GM12878 (cell line): ENCODE data around the gene B4GALT4. TPM values are rescaled to one million over a fixed set of nuclear protein-coding genes. Genes with fewer than 3 reads are reported as not detected.

Source experiments
- ATAC-seq: fragments of 200-7000 bp; cut with Tn5 transposase; 3 replicates; pipeline ENCODE4 v1.9.1; 2020; ENCODE audit warnings: mild to moderate bottlenecking, moderate library complexity
- BruUV-seq: library from RNA; stranded (reverse); fragments of 400-500 nt; replicated peaks from 2 replicates; lab custom pipeline; 2021; lab: Mats Ljungman, UMichigan
- CTCF ChIA-PET: fragments of 300-600 bp; sonication (Branson Sonifier 250); formaldehyde crosslinking; extraction: SDS; loops from one replicate; lab custom pipeline; 2021; ENCODE audit warnings: inconsistent platforms; lab: Yijun Ruan, JAX
- POLR2A ChIA-PET: fragments of 350-600 bp; formaldehyde crosslinking; extraction: SDS; loops from one replicate; lab custom pipeline; 2021; ENCODE audit warnings: inconsistent platforms; lab: Charles Lee
- RAD21 ChIA-PET: fragments of 300-600 bp; sonication (Branson Sonifier 250); formaldehyde crosslinking; loops from one replicate; lab custom pipeline; 2023; ENCODE audit warnings: antibody characterized with exemption; ENCODE audit not compliant: unreplicated experiment; lab: Charles Lee
- SMC1A ChIA-PET: fragments of 300-600 bp; sonication (Branson Sonifier 250); formaldehyde crosslinking; loops from one replicate; lab custom pipeline; 2023; ENCODE audit not compliant: unreplicated experiment, uncharacterized antibody; lab: Charles Lee
- DNase-seq: peaks from one replicate; pipeline ENCODE4 v3.0.0-alpha.2; 2011; ENCODE audit warnings: low read depth, low spot score
- FAIRE-seq: peaks from 3 replicates; lab custom pipeline; 2011; peaks lifted over from hg19 to GRCh38; lab: Jason Lieb, UNC
- H2AFZ ChIP-seq: 2 replicates; pipeline ENCODE4 v1.6.0; 2011; ENCODE audit warnings: low read depth, low read length, control low read depth; ENCODE audit not compliant: control insufficient read depth
- H3K27ac ChIP-seq: 2 replicates; pipeline ENCODE4 v1.5.1; 2011; ENCODE audit warnings: control low read depth; ENCODE audit not compliant: control insufficient read depth, insufficient read depth
- H3K27me3 ChIP-seq, 2 experiments: replicated peaks in 1 of 2; 2 replicates each; pipeline versions ENCODE4 v1.6.0 to v1.6.1; 2011; ENCODE audit warnings: low read length in 1 of 2; ENCODE audit not compliant: control insufficient read depth in 2 of 2, insufficient read depth in 2 of 2
- H3K36me3 ChIP-seq, 2 experiments: 2 replicates each; pipeline ENCODE4 v1.5.1; 2011; ENCODE audit warnings: low read length in 1 of 2; ENCODE audit not compliant: control insufficient read depth in 2 of 2, insufficient read depth in 2 of 2
- H3K4me1 ChIP-seq: 2 replicates; pipeline ENCODE4 v1.6.1; 2011; ENCODE audit warnings: mild to moderate bottlenecking, low read length, moderate library complexity, mixed read lengths; ENCODE audit not compliant: control insufficient read depth, insufficient read depth
- H3K4me2 ChIP-seq: 2 replicates; pipeline ENCODE4 v1.6.0; 2011; ENCODE audit warnings: control low read depth; ENCODE audit not compliant: control insufficient read depth, insufficient read depth
- H3K4me3 ChIP-seq: fragments of 200-600 bp; sonication (generic); 2 replicates; pipeline ENCODE4 v1.5.1; 2016
- H3K79me2 ChIP-seq: 2 replicates; pipeline ENCODE4 v1.6.0; 2011; ENCODE audit warnings: low read length; ENCODE audit not compliant: control insufficient read depth, insufficient read depth
- H3K9ac ChIP-seq: 2 replicates; pipeline ENCODE4 v1.8.0; 2011; ENCODE audit warnings: low read length, control low read depth, mixed read lengths; ENCODE audit not compliant: control insufficient read depth, insufficient read depth
- H3K9me3 ChIP-seq: replicated peaks from 3 replicates; pipeline ENCODE4 v1.5.1; 2011; ENCODE audit warnings: mild to moderate bottlenecking, low read length; ENCODE audit not compliant: control insufficient read depth, insufficient read depth
- H4K20me1 ChIP-seq: 2 replicates; pipeline ENCODE4 v1.6.0; 2011; ENCODE audit not compliant: control insufficient read depth, insufficient read depth
- BACH1 ChIP-seq: fragments of 450-650 bp; IDR thresholded peaks from 2 replicates; pipeline ENCODE4 v1.6.1; 2017; ENCODE audit warnings: mild to moderate bottlenecking, borderline replicate concordance
- CEBPB ChIP-seq, 2 experiments: fragments of 150-350 bp in 1 of 2; IDR thresholded peaks; 2 replicates each; pipeline ENCODE4 v1.6.1; 2012 to 2014; ENCODE audit warnings: low read depth in 2 of 2, low read length in 2 of 2, borderline replicate concordance in 1 of 2, inconsistent platforms in 1 of 2
- CREB1 ChIP-seq: IDR thresholded peaks from 2 replicates; pipeline ENCODE4 v1.6.1; 2012; ENCODE audit warnings: low read depth, mild to moderate bottlenecking, inconsistent platforms
- ESRRA ChIP-seq: IDR thresholded peaks from 2 replicates; pipeline ENCODE4 v1.6.1; 2012; ENCODE audit warnings: mild to moderate bottlenecking, low read length, improper control_type of control experiment
- ETV6 ChIP-seq, 2 experiments: fragments of 450-650 bp in 1 of 2; IDR thresholded peaks in 1 of 2; conservative IDR thresholded peaks in 1 of 2; 2 replicates each; pipeline ENCODE4 v1.6.1; 2014; ENCODE audit warnings: antibody characterized with exemption in 1 of 2, borderline replicate concordance in 1 of 2, low read depth in 1 of 2, mild to moderate bottlenecking in 1 of 2, moderate library complexity in 1 of 2
- PAX8 ChIP-seq: fragments of 450-650 bp; IDR thresholded peaks from 2 replicates; pipeline ENCODE4 v1.6.1; 2017; ENCODE audit warnings: mild to moderate bottlenecking, moderate library complexity
- POLR2A ChIP-seq: IDR thresholded peaks from 2 replicates; pipeline ENCODE4 v1.6.1; 2011; ENCODE audit warnings: low read depth, mild to moderate bottlenecking, low read length
- RELA ChIP-seq: fragments of 450-650 bp; IDR thresholded peaks from 2 replicates; pipeline ENCODE4 v1.8.0; 2014; ENCODE audit warnings: borderline replicate concordance; ENCODE audit not compliant: partially characterized antibody
- RUNX3 ChIP-seq: IDR thresholded peaks from 2 replicates; pipeline ENCODE4 v1.6.1; 2012; ENCODE audit warnings: low read length, inconsistent platforms
- SIN3A ChIP-seq: IDR thresholded peaks from 2 replicates; pipeline ENCODE4 v1.6.1; 2012; ENCODE audit warnings: low read depth, low read length, improper control_type of control experiment
- SREBF2 ChIP-seq: IDR thresholded peaks from 2 replicates; pipeline ENCODE4 v1.6.1; 2012; ENCODE audit warnings: mild to moderate bottlenecking, low read length
- YBX1 ChIP-seq: fragments of 450-650 bp; IDR thresholded peaks from 2 replicates; pipeline ENCODE4 v1.6.1; 2016; ENCODE audit warnings: antibody characterized with exemption
- WGBS: methylation state at CpG from one replicate; pipeline ENCODE4 v1.1.6; 2016; ENCODE audit warnings: low lambda C conversion rate; ENCODE audit not compliant: insufficient replicate concordance, insufficient coverage; ENCODE audit errors: missing lambda C conversion rate; 5-methylcytosine and 5-hydroxymethylcytosine counted together
- in situ Hi-C: fragments of 300-500 bp; cut with MboI; formaldehyde crosslinking; loops from 9 replicates; pipeline ENCODE4 v1.14.3; 2018; ENCODE audit warnings: mixed read lengths
- intact Hi-C: fragments of 100-400 bp; cut with micrococcal nuclease; formaldehyde crosslinking; loops from one replicate; pipeline ENCODE4 v1.14.2; 2022; ENCODE audit not compliant: unreplicated experiment
- polyA plus RNA-seq, 11 experiments: library from polyadenylated mRNA; depleted of rRNA in 4 of 11; unstranded in 6 of 11; stranded (reverse) in 5 of 11; fragments of >200 nt; fragmentation: Nextera tagmentation in 4 of 11; fragmentation: Illumina TruSeq in 1 of 11; extraction: Ambion mirVana in 4 of 11; extraction: Trizol in 1 of 11; gene quantifications; 1 replicate in 1 of 11; 2 replicates in 10 of 11; pipeline versions ENCODE4 v1.2.1 to v1.2.3, GENCODE V29; 2011 to 2016; ENCODE audit warnings: inconsistent platforms in 2 of 11, missing spikeins in 2 of 11, low read depth in 1 of 11
- total RNA-seq, 4 experiments: library from RNA; depleted of rRNA in 3 of 4; stranded (reverse); fragments of >200 nt in 3 of 4; fragmentation: Illumina TruSeq in 1 of 4; extraction: Trizol in 1 of 4; gene quantifications; 2 replicates each; pipeline versions ENCODE4 v1.2.1 to v1.2.3, GENCODE V29; 2013 to 2021
- TF ChIP-seq, protein P1 (sequence below): fragments of 450-650 bp; formaldehyde crosslinking; IDR thresholded peaks from 2 replicates; pipeline ENCODE4 v1.5.0; 2022; ENCODE audit warnings: mild to moderate bottlenecking, missing genetic modification characterization

Gene B4GALT4
- total and polyA plus RNA-seq, 10 of the 15 experiments (the other 5 are each of a cell fraction or from before 2014, with no cell fraction given) = 8.8 to 16.7 (median 13.1) TPM

GRCh38 chr3:119175872-119176756 is 64.6 kb downstream of the B4GALT4 start:
- Histone ChIP-seq H3K4me1 (no peaks in the 10 kb centered on the region), H3K36me3 (no peaks in the 10 kb centered on the region), H2AFZ (no peak overlapping the region), H3K4me3 (no peak overlapping the region), H3K27me3 (no peaks in the 10 kb centered on the region; a peak in 1 of 4 replicates), H4K20me1 (no peaks in the 10 kb centered on the region), H3K79me2 (no peaks in the 10 kb centered on the region), H3K27ac (no peak overlapping the region), H3K9me3 (no peaks in the 10 kb centered on the region), H3K4me2 (no peak overlapping the region), H3K9ac (no peak overlapping the region)
- RAD21 ChIA-PET = no interaction called here
- SMC1A ChIA-PET = no interaction called here
- CTCF ChIA-PET = no interaction called here
- BruUV-seq = no TSS peak
- TF ChIP-seq CEBPB (IDR thresholded peaks at IDR 0.05; ENCODE audit: borderline replicate concordance in 1 of 2, low read depth in 2 of 2, low read length in 2 of 2) (no peak), PAX8 (no peak), ESRRA (no peak), SIN3A (no peak), BACH1 (no peak), POLR2A (no peak), SREBF2 (no peak), RELA (no peak), YBX1 (no peak), CREB1 (no peak), RUNX3 (no peak), ETV6 (conservative IDR thresholded peaks at IDR 0.05 in 1 of 2, IDR thresholded peaks at IDR 0.05 in 1 of 2; ENCODE audit: borderline replicate concordance in 1 of 2, low read depth in 1 of 2) (no peak)
- TF ChIP-seq, protein P1, sequence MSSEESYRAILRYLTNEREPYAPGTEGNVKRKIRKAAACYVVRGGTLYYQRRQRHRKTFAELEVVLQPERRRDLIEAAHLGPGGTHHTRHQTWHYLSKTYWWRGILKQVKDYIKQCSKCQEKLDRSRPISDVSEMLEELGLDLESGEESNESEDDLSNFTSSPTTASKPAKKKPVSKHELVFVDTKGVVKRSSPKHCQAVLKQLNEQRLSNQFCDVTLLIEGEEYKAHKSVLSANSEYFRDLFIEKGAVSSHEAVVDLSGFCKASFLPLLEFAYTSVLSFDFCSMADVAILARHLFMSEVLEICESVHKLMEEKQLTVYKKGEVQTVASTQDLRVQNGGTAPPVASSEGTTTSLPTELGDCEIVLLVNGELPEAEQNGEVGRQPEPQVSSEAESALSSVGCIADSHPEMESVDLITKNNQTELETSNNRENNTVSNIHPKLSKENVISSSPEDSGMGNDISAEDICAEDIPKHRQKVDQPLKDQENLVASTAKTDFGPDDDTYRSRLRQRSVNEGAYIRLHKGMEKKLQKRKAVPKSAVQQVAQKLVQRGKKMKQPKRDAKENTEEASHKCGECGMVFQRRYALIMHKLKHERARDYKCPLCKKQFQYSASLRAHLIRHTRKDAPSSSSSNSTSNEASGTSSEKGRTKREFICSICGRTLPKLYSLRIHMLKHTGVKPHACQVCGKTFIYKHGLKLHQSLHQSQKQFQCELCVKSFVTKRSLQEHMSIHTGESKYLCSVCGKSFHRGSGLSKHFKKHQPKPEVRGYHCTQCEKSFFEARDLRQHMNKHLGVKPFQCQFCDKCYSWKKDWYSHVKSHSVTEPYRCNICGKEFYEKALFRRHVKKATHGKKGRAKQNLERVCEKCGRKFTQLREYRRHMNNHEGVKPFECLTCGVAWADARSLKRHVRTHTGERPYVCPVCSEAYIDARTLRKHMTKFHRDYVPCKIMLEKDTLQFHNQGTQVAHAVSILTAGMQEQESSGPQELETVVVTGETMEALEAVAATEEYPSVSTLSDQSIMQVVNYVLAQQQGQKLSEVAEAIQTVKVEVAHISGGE (CRISPR knock-in tag) = no peak
- POLR2A ChIA-PET = interaction anchor here (0.5 to 0.6 kb wide), 2 partner anchors 44 to 287 kb away, joined by 3 to 4 read pairs; no protein-coding TSS in a partner anchor
- DNase-seq (no peak), ATAC-seq (no peak), FAIRE-seq (no peak)
- intact Hi-C loops (no loop called here), in situ Hi-C loops (no loop called here)
- WGBS = 46% methylated on average over 10 of the region's 10 CpGs
